B cell (primary cell): ENCODE data around the gene MLNR. TPM values are rescaled to one million over a fixed set of nuclear protein-coding genes. Genes with fewer than 3 reads are reported as not detected.

ENCODE experiments used
- ATAC-seq: fragments of 200-7000 bp; cut with Tn5 transposase; one replicate; pipeline ENCODE4 v1.10.0; 2021; ENCODE audit warnings: low read depth, mild to moderate bottlenecking, moderate number of reproducible peaks, moderate library complexity
- CTCF ChIA-PET: fragments of 350-600 bp; sonication (Branson Sonifier 250); formaldehyde crosslinking; loops from one replicate; lab custom pipeline; 2021; ENCODE audit warnings: antibody characterized with exemption, inconsistent platforms; lab: Charles Lee
- POLR2A ChIA-PET: fragments of 350-600 bp; sonication (Branson Sonifier 250); formaldehyde crosslinking; loops from one replicate; lab custom pipeline; 2021; ENCODE audit warnings: antibody characterized with exemption; lab: Charles Lee
- DNase-seq: peaks from one replicate; pipeline ENCODE4 v3.0.0; 2013
- H2AFZ ChIP-seq: 2 replicates; pipeline ENCODE4 v1.6.1; 2012; ENCODE audit warnings: mild to moderate bottlenecking, low read depth, low read length; ENCODE audit not compliant: insufficient read depth, poor library complexity, severe bottlenecking
- H3K27ac ChIP-seq, 2 donors: 1 replicate in 1 of 2; 2 replicates in 1 of 2; pipeline ENCODE4 v1.5.1; 2012 to 2013; ENCODE audit warnings: low read length in 2 of 2, mild to moderate bottlenecking in 2 of 2, moderate library complexity in 1 of 2
- H3K27me3 ChIP-seq, 4 experiments: fragments of 200-600 bp in 1 of 4; sonication (generic) in 1 of 4; replicated peaks in 1 of 4; 1 replicate in 2 of 4; 2 replicates in 2 of 4; pipeline versions ENCODE4 v1.6.1 to v1.7.0; 2013 to 2016; ENCODE audit warnings: low read length in 3 of 4, mild to moderate bottlenecking in 2 of 4, mixed read lengths in 1 of 4, moderate library complexity in 1 of 4; ENCODE audit not compliant: insufficient read depth in 4 of 4, control insufficient read depth in 3 of 4; ENCODE audit errors: control extremely low read depth in 1 of 4
- H3K36me3 ChIP-seq, 2 experiments: replicated peaks in 1 of 2; 1 replicate in 1 of 2; 2 replicates in 1 of 2; pipeline versions ENCODE4 v1.6.1 to v1.7.1; 2013; ENCODE audit warnings: low read length in 1 of 2; ENCODE audit not compliant: insufficient read depth in 2 of 2, control insufficient read depth in 1 of 2; ENCODE audit errors: control extremely low read depth in 1 of 2, extremely low read depth in 1 of 2
- H3K4me1 ChIP-seq, 2 donors: fragments of 200-600 bp in 1 of 2; sonication (generic) in 1 of 2; 1 replicate in 1 of 2; 2 replicates in 1 of 2; pipeline versions ENCODE4 v1.5.1 to v1.6.1; 2013 to 2017; ENCODE audit warnings: low read length in 2 of 2; ENCODE audit not compliant: control insufficient read depth in 2 of 2, insufficient read depth in 2 of 2
- H3K4me2 ChIP-seq: replicated peaks from 2 replicates; pipeline ENCODE3; 2012; ENCODE audit warnings: mild to moderate bottlenecking, low read depth, low read length; ENCODE audit not compliant: poor library complexity, severe bottlenecking
- H3K4me3 ChIP-seq, 5 experiments: fragments of 200-600 bp in 1 of 5; sonication (generic) in 1 of 5; 1 replicate in 3 of 5; 2 replicates in 2 of 5; pipeline versions ENCODE4 v1.5.1 to v1.7.0; 2011 to 2016; ENCODE audit warnings: low read length in 4 of 5, mild to moderate bottlenecking in 4 of 5, low read depth in 2 of 5, control low read depth in 1 of 5, moderate library complexity in 1 of 5; ENCODE audit not compliant: insufficient read depth in 1 of 5; ENCODE audit errors: control extremely low read depth in 1 of 5, extremely low read depth in 1 of 5
- H3K79me2 ChIP-seq: fragments of 200-600 bp; sonication (generic); one replicate; pipeline ENCODE4 v1.6.0; 2016; ENCODE audit warnings: low read length; ENCODE audit not compliant: control insufficient read depth, insufficient read depth
- H3K9ac ChIP-seq: fragments of 200-600 bp; sonication (generic); 2 replicates; pipeline ENCODE4 v1.6.1; 2017; ENCODE audit warnings: mild to moderate bottlenecking, low read length, moderate library complexity
- H3K9me3 ChIP-seq, 3 donors: one replicate each; pipeline versions ENCODE4 v1.6.1 to v1.7.1; 2013; ENCODE audit warnings: low read length in 2 of 3; ENCODE audit not compliant: control insufficient read depth in 2 of 3, insufficient read depth in 1 of 3; ENCODE audit errors: control extremely low read depth in 1 of 3
- H4K20me1 ChIP-seq: 2 replicates; pipeline ENCODE4 v1.6.0; 2012; ENCODE audit warnings: mild to moderate bottlenecking, low read length; ENCODE audit not compliant: insufficient read depth, control insufficient read depth, poor library complexity, severe bottlenecking
- H3K27ac Mint-ChIP-seq: one replicate; pipeline ENCODE4 v1.8.0; 2021; ENCODE audit warnings: mixed read lengths
- H3K27me3 Mint-ChIP-seq: one replicate; pipeline ENCODE4 v1.8.0; 2021; ENCODE audit warnings: mixed read lengths
- H3K4me1 Mint-ChIP-seq: one replicate; pipeline ENCODE4 v1.8.0; 2021; ENCODE audit warnings: mixed read lengths
- H3K4me3 Mint-ChIP-seq: one replicate; pipeline ENCODE4 v1.8.0; 2021; ENCODE audit warnings: mixed read lengths
- H3K9me3 Mint-ChIP-seq: one replicate; pipeline ENCODE4 v1.8.0; 2022; ENCODE audit warnings: mixed read lengths; ENCODE audit not compliant: insufficient read depth
- EZH2 ChIP-seq: IDR thresholded peaks from 2 replicates; pipeline ENCODE4 v1.6.1; 2012; ENCODE audit warnings: borderline replicate concordance, low read depth, mild to moderate bottlenecking, moderate library complexity, low read length; ENCODE audit not compliant: insufficient read depth, poor library complexity, severe bottlenecking
- WGBS: methylation state at CpG from one replicate; pipeline ENCODE4 v1.1.5; 2013; ENCODE audit warnings: missing lambda C conversion rate; ENCODE audit not compliant: insufficient coverage; 5-methylcytosine and 5-hydroxymethylcytosine counted together
- intact Hi-C: fragments of 100-400 bp; cut with micrococcal nuclease; formaldehyde crosslinking; loops from one replicate; pipeline ENCODE4 v1.10.0; 2022
- polyA plus RNA-seq: library from polyadenylated mRNA; depleted of rRNA; stranded (reverse); fragments of >200 nt; gene quantifications from 2 replicates; pipeline ENCODE4 v1.2.3, GENCODE V29; 2012
- total RNA-seq, 2 donors: library from RNA; stranded (reverse); fragments of 120-200 nt in 1 of 2; gene quantifications; 1 replicate in 1 of 2; 2 replicates in 1 of 2; pipeline versions ENCODE4 v1.2.3 to v1.2.4, GENCODE V29; 2013 to 2022
- TF ChIP-seq, protein P1 (sequence below): fragments of 200-600 bp; IDR thresholded peaks from one replicate; pipeline ENCODE4 v1.8.0; 2022; ENCODE audit warnings: antibody characterized with exemption, mild to moderate bottlenecking

MLNR gene
- total and polyA plus RNA-seq, 2 donors (not counting 1 experiment from before 2014, with no cell fraction given), result not detected

DNA sequence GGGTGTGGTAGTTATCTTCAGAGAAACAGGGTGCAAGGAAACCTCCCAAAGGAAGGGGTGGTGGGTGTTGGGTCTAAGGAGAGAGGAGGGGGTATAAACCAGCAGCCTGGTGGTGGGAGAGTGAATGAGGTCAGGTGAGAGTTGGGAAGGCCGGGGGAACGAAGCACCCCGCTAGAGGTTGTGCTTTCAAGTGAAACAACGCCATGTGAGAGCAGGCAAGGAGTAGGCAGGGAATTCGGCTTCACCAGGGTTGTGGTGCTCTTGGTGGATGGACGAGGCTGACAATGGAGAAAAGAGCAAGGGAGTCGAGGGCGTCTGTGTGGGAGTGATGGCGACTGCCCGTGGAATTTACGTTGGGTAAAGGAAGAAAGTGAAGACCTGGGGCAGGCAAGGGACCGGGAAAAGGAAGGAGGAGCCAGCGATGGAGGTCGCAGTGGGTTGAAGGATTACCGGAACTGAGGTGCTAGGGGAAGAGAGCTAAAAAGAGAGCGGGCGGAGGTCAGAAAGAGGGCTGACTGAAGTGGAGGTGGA lies 2.1 kb upstream of the MLNR start:
- ChIA-PET CTCF (interaction anchor here (1.4 kb wide), 1 partner anchor 15 kb away, joined by 3 read pairs; no protein-coding TSS in a partner anchor), POLR2A (no interaction called here)
- H3K79me2 ChIP-seq, result no peaks in the 10 kb centered on the region
- DNase-seq (peak; percentile 4), ATAC-seq (no peak)
- no peak overlapping the region for H3K4me3 ChIP-seq
- no peaks in the 10 kb centered on the region for H4K20me1 ChIP-seq
- Mint-ChIP-seq H3K27me3 (peaks cover 52% of the 10 kb centered on the region), H3K4me1 (peaks cover 47% of the 10 kb centered on the region), H3K27ac (peak overlapping the region; percentile 37), H3K4me3 (peak overlapping the region; percentile 37), H3K9me3 (no peaks in the 10 kb centered on the region)
- peaks cover 41 to 47% of the 10 kb centered on the region in 2 donors for H3K4me1 ChIP-seq
- H3K36me3 ChIP-seq, result no peaks in the 10 kb centered on the region
- 92% methylated on average over 17 of the region's 17 CpGs for WGBS
- H3K27ac ChIP-seq, result no peak overlapping the region
- no peak for TF ChIP-seq EZH2
- TF ChIP-seq, protein P1, sequence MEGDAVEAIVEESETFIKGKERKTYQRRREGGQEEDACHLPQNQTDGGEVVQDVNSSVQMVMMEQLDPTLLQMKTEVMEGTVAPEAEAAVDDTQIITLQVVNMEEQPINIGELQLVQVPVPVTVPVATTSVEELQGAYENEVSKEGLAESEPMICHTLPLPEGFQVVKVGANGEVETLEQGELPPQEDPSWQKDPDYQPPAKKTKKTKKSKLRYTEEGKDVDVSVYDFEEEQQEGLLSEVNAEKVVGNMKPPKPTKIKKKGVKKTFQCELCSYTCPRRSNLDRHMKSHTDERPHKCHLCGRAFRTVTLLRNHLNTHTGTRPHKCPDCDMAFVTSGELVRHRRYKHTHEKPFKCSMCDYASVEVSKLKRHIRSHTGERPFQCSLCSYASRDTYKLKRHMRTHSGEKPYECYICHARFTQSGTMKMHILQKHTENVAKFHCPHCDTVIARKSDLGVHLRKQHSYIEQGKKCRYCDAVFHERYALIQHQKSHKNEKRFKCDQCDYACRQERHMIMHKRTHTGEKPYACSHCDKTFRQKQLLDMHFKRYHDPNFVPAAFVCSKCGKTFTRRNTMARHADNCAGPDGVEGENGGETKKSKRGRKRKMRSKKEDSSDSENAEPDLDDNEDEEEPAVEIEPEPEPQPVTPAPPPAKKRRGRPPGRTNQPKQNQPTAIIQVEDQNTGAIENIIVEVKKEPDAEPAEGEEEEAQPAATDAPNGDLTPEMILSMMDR, result no peak
- intact Hi-C loops, result no loop called here
- H3K27me3 ChIP-seq, result peaks cover 0 to 44% (median 30%) of the 10 kb centered on the region in 4 experiments
- H3K9me3 ChIP-seq, result peaks cover 0 to 36% (median 0%) of the 10 kb centered on the region in 3 donors
- no peak overlapping the region for H3K9ac ChIP-seq
- no peak overlapping the region for H3K4me2 ChIP-seq
- no peak overlapping the region for H2AFZ ChIP-seq

DNA sequence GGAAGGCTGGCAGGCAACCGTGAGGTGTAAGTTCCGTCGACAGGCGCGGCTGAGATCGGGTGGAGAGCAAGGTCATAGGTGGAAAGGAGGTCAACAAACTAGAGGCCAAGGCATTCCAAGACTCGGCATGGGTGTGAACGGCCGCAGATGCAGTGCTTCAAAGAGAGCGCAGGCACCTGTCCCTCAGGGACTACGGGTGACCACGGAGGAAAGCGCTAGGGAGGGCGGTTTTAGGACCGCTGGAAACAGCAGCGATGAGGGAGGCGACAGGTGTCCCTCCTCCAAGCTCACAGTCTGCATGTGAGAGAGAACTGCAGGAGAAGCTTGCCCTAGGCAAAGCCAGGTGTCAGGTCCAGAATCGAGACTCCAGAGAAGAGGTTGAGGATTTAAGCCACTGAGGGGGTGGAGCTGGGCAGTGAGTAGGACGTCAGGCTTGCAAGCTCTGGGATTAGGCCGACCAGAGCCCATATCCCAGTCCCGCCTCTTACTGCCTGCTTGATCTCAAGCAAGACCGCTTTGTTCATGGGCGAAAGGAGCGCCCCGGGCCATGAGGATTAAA lies 1.6 kb upstream of the MLNR start:
- Histone ChIP-seq H4K20me1 (no peaks in the 10 kb centered on the region), H3K4me1 (peaks cover 35 to 41% of the 10 kb centered on the region in 2 donors), H3K79me2 (no peaks in the 10 kb centered on the region), H3K36me3 (no peaks in the 10 kb centered on the region), H3K27me3 (peaks cover 0 to 44% (median 30%) of the 10 kb centered on the region in 4 experiments), H3K4me2 (no peak overlapping the region), H3K9ac (no peak overlapping the region), H3K4me3 (no peak overlapping the region), H3K9me3 (peaks cover 0 to 36% (median 0%) of the 10 kb centered on the region in 3 donors), H3K27ac (no peak overlapping the region), H2AFZ (no peak overlapping the region)
- TF ChIP-seq, protein P1, result no peak
- no peak for TF ChIP-seq EZH2
- peaks cover 54% of the 10 kb centered on the region for H3K27me3 Mint-ChIP-seq
- H3K4me1 Mint-ChIP-seq, result peaks cover 41% of the 10 kb centered on the region
- H3K27ac Mint-ChIP-seq, result peak overlapping the region; percentile 37
- POLR2A ChIA-PET, result no interaction called here
- ATAC-seq (no peak), DNase-seq (peak; percentile 6)
- no peaks in the 10 kb centered on the region for H3K9me3 Mint-ChIP-seq
- CTCF ChIA-PET, result no interaction called here
- 86% methylated on average over 23 of the region's 25 CpGs for WGBS
- intact Hi-C loops, result no loop called here
- H3K4me3 Mint-ChIP-seq, result peak overlapping the region; percentile 37
